Endothelial cell (in vitro differentiated cells): ENCODE data around the gene CPZ. TPM values are rescaled to one million over a fixed set of nuclear protein-coding genes. Genes with fewer than 3 reads are reported as not detected.

ENCODE experiments used
- DNase-seq: peaks from one replicate; pipeline ENCODE4 v3.0.0; 2021; ENCODE audit warnings: low spot score
- H3K27ac Mint-ChIP-seq: one replicate; pipeline ENCODE4 v1.8.0; 2021; ENCODE audit warnings: mixed read lengths, inconsistent platforms; ENCODE audit not compliant: unreplicated experiment
- H3K27me3 Mint-ChIP-seq: one replicate; pipeline ENCODE4 v1.8.0; 2021; ENCODE audit warnings: mild to moderate bottlenecking, moderate library complexity, mixed read lengths, inconsistent platforms; ENCODE audit not compliant: unreplicated experiment
- H3K36me3 Mint-ChIP-seq: one replicate; pipeline ENCODE4 v1.8.0; 2021; ENCODE audit warnings: mild to moderate bottlenecking, low read depth, mixed read lengths, inconsistent platforms; ENCODE audit not compliant: unreplicated experiment
- H3K4me1 Mint-ChIP-seq: one replicate; pipeline ENCODE4 v1.8.0; 2021; ENCODE audit warnings: mild to moderate bottlenecking, mixed read lengths, inconsistent platforms; ENCODE audit not compliant: unreplicated experiment
- H3K4me3 Mint-ChIP-seq: one replicate; pipeline ENCODE4 v1.8.0; 2021; ENCODE audit warnings: mild to moderate bottlenecking, mixed read lengths, inconsistent platforms; ENCODE audit not compliant: unreplicated experiment
- H3K9me3 Mint-ChIP-seq: one replicate; pipeline ENCODE4 v1.8.0; 2021; ENCODE audit warnings: mixed read lengths, inconsistent platforms; ENCODE audit not compliant: unreplicated experiment
- total RNA-seq: library from RNA; stranded (reverse); fragmentation: NEBNext Ultra II Directional; extraction: Animal tissue kit (Norgen Biotek cat#: 25700); gene quantifications from one replicate; pipeline ENCODE4 v1.2.1, GENCODE V29; 2021; ENCODE audit not compliant: unreplicated experiment
- TF ChIP-seq, protein P1 (sequence below): fragments of 200-600 bp; sonication (generic); IDR thresholded peaks from one replicate; pipeline ENCODE4 v1.5.0; 2021; ENCODE audit warnings: antibody characterized with exemption; ENCODE audit not compliant: unreplicated experiment

The CPZ gene
- total RNA-seq, 1 donor from 2014 or later, result 0.90 TPM

DNA sequence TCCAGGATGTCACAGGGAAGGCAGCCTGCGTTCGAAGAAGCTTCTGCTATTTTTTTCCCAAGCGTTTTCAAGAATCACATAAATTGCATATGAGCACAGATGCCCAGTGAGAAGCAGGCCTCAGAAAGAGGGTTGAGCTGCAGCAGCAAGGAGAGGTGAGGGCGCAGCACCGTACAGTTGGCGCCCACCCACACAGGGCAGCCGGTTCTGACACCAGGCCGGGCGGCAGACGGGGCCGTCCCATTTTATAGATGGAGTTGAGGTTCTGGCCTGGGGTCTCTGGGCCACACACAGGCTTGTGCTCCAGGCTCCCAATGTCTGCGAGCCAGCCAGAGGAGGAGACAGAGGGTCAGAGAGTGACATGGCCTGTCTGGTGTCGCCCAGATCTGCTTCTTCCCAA lies 22.8 kb downstream of the CPZ start:
- no peak for DNase-seq
- peaks cover 10% of the 10 kb centered on the region for H3K27me3 Mint-ChIP-seq
- TF ChIP-seq, protein P1, sequence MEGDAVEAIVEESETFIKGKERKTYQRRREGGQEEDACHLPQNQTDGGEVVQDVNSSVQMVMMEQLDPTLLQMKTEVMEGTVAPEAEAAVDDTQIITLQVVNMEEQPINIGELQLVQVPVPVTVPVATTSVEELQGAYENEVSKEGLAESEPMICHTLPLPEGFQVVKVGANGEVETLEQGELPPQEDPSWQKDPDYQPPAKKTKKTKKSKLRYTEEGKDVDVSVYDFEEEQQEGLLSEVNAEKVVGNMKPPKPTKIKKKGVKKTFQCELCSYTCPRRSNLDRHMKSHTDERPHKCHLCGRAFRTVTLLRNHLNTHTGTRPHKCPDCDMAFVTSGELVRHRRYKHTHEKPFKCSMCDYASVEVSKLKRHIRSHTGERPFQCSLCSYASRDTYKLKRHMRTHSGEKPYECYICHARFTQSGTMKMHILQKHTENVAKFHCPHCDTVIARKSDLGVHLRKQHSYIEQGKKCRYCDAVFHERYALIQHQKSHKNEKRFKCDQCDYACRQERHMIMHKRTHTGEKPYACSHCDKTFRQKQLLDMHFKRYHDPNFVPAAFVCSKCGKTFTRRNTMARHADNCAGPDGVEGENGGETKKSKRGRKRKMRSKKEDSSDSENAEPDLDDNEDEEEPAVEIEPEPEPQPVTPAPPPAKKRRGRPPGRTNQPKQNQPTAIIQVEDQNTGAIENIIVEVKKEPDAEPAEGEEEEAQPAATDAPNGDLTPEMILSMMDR, result no peak
- H3K27ac Mint-ChIP-seq, result no peak overlapping the region
- H3K4me1 Mint-ChIP-seq, result peaks cover 7% of the 10 kb centered on the region
- no peaks in the 10 kb centered on the region for H3K9me3 Mint-ChIP-seq
- no peak overlapping the region for H3K4me3 Mint-ChIP-seq
- no peaks in the 10 kb centered on the region for H3K36me3 Mint-ChIP-seq

DNA sequence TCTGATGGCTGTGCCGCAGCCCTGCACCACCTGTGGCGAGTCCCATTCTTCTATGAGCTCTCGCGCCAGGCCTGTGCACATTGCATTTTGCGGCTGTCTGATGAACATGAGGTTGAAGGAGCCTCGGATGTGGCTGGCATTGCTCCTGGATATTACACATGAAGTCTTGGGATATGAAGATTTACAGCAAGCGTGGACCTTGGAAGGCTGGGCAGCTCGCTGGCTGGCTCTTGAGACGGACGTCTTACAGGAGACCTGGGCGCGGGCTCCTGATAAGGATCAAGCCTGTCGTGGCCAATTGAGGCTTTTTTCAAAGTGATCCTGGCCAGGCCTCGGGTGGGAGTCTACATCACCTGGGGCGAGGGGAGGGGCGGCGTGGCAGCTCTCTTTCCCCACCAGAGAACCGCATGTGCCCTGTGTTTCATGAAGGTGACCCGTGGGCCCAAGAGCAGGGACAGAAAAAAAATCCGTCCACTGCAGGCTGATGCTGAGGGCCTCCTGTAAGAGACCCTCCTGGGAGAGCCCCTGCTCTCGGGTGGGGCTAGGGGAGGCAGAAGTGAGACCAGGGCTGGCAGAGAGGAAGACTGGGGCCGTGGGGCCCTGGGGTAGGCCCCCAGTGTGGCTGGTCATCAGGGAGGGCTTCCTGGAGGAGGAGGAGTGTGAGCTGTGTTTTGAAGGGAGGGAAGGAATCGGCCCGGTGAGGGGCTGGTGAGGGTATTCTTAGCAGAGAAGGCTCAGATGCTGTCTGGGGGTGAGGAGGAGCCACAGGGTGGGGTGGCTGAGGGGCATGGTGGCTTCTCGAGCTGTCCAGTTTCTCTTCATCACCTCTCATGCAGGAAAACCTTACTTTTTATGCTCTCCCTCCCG lies 23.6 kb downstream of the CPZ start:
- H3K36me3 Mint-ChIP-seq, result no peaks in the 10 kb centered on the region
- H3K27me3 Mint-ChIP-seq, result peaks cover 10% of the 10 kb centered on the region
- H3K4me3 Mint-ChIP-seq, result no peak overlapping the region
- DNase-seq, result no peak
- H3K4me1 Mint-ChIP-seq, result peaks cover 7% of the 10 kb centered on the region
- H3K27ac Mint-ChIP-seq, result no peak overlapping the region
- no peaks in the 10 kb centered on the region for H3K9me3 Mint-ChIP-seq
- TF ChIP-seq, protein P1, result no peak

DNA sequence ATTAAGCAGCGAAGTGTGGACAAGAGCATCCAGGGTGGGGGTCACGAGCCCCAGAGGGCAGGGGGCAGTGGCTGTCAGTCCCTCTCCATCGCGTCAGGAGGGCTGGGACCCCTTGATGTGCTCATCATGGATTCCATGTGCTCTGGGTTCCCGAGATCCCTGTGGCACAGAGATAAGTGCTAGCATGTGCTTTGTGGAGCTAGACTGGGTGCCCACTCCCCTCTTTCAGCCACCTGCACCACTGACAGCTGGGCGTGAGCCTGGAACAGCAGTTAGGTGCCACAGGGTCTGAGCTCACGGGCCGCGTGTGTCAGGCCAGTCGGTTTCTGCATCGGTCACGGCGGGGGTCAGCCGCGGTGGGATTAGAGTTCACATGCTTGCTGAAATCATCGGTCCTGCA lies 24.3 kb downstream of the CPZ start:
- peaks cover 10% of the 10 kb centered on the region for H3K27me3 Mint-ChIP-seq
- TF ChIP-seq, protein P1, result no peak

DNA sequence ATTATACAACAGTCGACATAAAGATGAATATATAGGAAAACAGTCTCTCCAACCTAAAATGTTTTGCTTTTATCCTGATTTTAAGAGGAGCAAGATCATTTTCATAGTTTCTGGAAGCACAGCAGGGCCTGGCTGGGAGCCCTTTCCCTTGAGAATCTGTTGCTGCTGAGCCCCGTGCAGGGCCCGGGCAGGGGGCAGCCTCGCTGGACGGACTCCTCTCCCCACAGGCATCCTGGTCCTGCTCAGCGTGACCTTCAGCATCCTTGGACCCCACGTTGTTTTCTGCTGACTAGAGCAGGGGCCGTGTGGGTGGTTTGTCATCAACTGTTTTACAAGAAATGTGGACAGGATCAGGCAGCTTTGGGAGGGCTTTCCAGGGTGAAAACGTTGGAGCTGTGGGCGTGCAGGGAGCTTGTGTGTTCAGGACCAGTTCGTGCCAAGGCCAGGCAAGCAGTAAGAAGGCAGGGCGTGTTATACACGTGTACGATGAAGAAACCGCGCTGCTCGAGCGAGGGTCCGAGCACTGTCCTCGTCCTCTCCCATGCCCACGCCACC lies 25.0 kb downstream of the CPZ start:
- no peak overlapping the region for H3K4me3 Mint-ChIP-seq
- DNase-seq, result no peak
- no peaks in the 10 kb centered on the region for H3K9me3 Mint-ChIP-seq
- no peaks in the 10 kb centered on the region for H3K4me1 Mint-ChIP-seq
- H3K27me3 Mint-ChIP-seq, result peaks cover 10% of the 10 kb centered on the region
- TF ChIP-seq, protein P1, result no peak
- H3K36me3 Mint-ChIP-seq, result no peaks in the 10 kb centered on the region
- H3K27ac Mint-ChIP-seq, result no peak overlapping the region

More for the DNA sequence above, 24.3 kb downstream of the CPZ start:
- H3K27ac Mint-ChIP-seq, result no peak overlapping the region
- H3K9me3 Mint-ChIP-seq, result no peaks in the 10 kb centered on the region
- no peak overlapping the region for H3K4me3 Mint-ChIP-seq
- DNase-seq, result no peak
- H3K36me3 Mint-ChIP-seq, result no peaks in the 10 kb centered on the region
- H3K4me1 Mint-ChIP-seq, result peaks cover 5% of the 10 kb centered on the region

DNA sequence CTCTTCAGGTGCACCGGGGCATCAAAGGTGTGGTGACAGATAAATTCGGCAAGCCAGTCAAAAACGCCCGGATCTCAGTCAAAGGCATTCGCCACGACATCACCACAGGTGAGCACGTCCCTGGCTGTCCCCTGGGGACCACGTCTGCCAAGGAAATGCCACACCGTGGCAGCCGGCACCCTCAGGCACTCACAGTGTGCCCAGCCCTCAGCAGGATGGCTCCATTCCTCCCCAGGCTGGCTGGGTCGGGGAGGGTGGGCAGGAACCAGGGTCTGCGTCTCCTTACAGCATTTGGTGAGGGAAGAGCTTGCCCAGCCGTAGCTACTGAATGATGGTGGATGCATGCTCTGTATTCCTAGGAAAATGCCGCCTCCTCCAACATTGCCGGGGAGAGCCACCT lies 25.9 kb downstream of the CPZ start:
- H3K36me3 Mint-ChIP-seq, result no peaks in the 10 kb centered on the region
- TF ChIP-seq, protein P1, result no peak
- H3K9me3 Mint-ChIP-seq, result no peaks in the 10 kb centered on the region
- peaks cover 10% of the 10 kb centered on the region for H3K27me3 Mint-ChIP-seq
- no peak overlapping the region for H3K4me3 Mint-ChIP-seq
- no peaks in the 10 kb centered on the region for H3K4me1 Mint-ChIP-seq
- H3K27ac Mint-ChIP-seq, result no peak overlapping the region
- DNase-seq, result no peak
